ENCODE results near the gene RANGAP1. TPM values are rescaled to one million over a fixed set of nuclear protein-coding genes. Genes with fewer than 3 reads are reported as not detected.
"Not testable (repeated sequence)": the region's sequence is repeated elsewhere in the genome, so short reads cannot be mapped to it uniquely, and the experiment has no call there.

The RANGAP1 gene
- total RNA-seq, 1 experiment from 2014 or later = 177 TPM

DNA sequence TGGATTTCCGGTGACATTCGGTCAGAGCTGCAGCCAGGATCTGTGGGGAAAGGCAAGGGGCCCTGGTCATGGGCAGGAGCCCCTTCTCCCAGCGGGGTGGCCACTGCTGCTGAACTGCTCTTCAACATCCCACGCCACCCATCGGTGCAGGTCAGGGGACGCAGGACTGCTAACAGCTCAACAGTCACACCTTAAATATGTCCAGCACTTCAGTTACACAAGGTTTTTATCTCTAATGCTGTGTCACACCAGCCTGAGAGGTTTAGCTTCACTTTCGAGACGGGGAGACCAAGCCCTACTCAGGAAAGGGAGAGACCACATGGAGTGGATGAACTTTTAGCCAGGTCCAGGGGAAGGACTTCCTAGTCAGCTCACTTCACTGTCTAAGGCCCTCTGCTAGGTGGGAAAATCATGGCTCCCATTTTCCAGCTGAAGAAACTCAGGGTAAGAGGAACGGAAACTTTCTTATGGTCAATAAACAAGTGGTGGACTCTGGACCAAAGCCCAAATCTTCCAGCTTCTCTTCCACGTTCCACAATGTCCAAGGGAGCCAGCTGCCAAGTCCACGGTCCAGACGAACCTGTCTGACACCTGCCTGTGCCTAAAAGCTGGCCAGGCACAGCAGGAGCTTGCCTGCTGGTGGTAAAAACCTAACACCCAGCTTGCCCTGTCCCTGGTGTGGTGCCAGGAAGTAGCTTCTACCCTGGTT lies 24.3 kb downstream of the RANGAP1 start:
- Histone ChIP-seq H3K27me3 (replicated peaks; ENCODE audit: insufficient read depth, low read depth, low read length, poor library complexity) (no peaks in the 10 kb centered on the region), H3K36me3 (ENCODE audit: insufficient read depth, low read length, poor library complexity, severe bottlenecking) (peaks cover 92% of the 10 kb centered on the region), H3K4me1 (ENCODE audit: insufficient read depth, low read length, poor library complexity, severe bottlenecking) (no peaks in the 10 kb centered on the region), H3K27ac (ENCODE audit: low read depth, low read length, poor library complexity, severe bottlenecking) (no peak overlapping the region), H3K4me3 (ENCODE audit: low read depth, low read length, poor library complexity, severe bottlenecking) (no peak overlapping the region), H3K9me3 (ENCODE audit: low read depth, low read length, poor library complexity, severe bottlenecking) (no peaks in the 10 kb centered on the region)
- intact Hi-C loops (cut with micrococcal nuclease; ENCODE audit: unreplicated experiment) = no loop called here
- no peak for TF ChIP-seq EZH2 (IDR thresholded peaks at IDR 0.05; ENCODE audit: borderline replicate concordance, low read depth, low read length, poor library complexity, severe bottlenecking)
- TF ChIP-seq, protein P1, sequence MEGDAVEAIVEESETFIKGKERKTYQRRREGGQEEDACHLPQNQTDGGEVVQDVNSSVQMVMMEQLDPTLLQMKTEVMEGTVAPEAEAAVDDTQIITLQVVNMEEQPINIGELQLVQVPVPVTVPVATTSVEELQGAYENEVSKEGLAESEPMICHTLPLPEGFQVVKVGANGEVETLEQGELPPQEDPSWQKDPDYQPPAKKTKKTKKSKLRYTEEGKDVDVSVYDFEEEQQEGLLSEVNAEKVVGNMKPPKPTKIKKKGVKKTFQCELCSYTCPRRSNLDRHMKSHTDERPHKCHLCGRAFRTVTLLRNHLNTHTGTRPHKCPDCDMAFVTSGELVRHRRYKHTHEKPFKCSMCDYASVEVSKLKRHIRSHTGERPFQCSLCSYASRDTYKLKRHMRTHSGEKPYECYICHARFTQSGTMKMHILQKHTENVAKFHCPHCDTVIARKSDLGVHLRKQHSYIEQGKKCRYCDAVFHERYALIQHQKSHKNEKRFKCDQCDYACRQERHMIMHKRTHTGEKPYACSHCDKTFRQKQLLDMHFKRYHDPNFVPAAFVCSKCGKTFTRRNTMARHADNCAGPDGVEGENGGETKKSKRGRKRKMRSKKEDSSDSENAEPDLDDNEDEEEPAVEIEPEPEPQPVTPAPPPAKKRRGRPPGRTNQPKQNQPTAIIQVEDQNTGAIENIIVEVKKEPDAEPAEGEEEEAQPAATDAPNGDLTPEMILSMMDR (conservative IDR thresholded peaks at IDR 0.05; ENCODE audit: low read depth, low read length) = no peak
- ChIA-PET POLR2A (ENCODE audit: low non-redundant PET) (no interaction called here), CTCF (no interaction called here)
- no TSS peak for BruUV-seq (replicated peaks)
- no peak for DNase-seq (ENCODE audit: low spot score)

- Histone ChIP-seq H3K27ac (ENCODE audit: low read depth, low read length, poor library complexity, severe bottlenecking) (no peak overlapping the region), H3K27me3 (replicated peaks; ENCODE audit: insufficient read depth, low read depth, low read length, poor library complexity) (no peaks in the 10 kb centered on the region), H3K4me3 (ENCODE audit: low read depth, low read length, poor library complexity, severe bottlenecking) (no peak overlapping the region), H3K9me3 (ENCODE audit: low read depth, low read length, poor library complexity, severe bottlenecking) (no peaks in the 10 kb centered on the region), H3K36me3 (ENCODE audit: insufficient read depth, low read length, poor library complexity, severe bottlenecking) (peaks cover 93% of the 10 kb centered on the region), H3K4me1 (ENCODE audit: insufficient read depth, low read length, poor library complexity, severe bottlenecking) (no peaks in the 10 kb centered on the region)
- no TSS peak for BruUV-seq (replicated peaks)
- POLR2A ChIA-PET (ENCODE audit: low non-redundant PET) = no interaction called here
- no peak for TF ChIP-seq EZH2 (IDR thresholded peaks at IDR 0.05; ENCODE audit: borderline replicate concordance, low read depth, low read length, poor library complexity, severe bottlenecking)
- TF ChIP-seq, protein P1 (conservative IDR thresholded peaks at IDR 0.05; ENCODE audit: low read depth, low read length) = no peak
- intact Hi-C loops (cut with micrococcal nuclease; ENCODE audit: unreplicated experiment) = no loop called here
- CTCF ChIA-PET = no interaction called here
- no peak for DNase-seq (ENCODE audit: low spot score)
These were observed 25.1 kb downstream of the RANGAP1 start for GRCh38 chr22:41260871-41261270.

DNA sequence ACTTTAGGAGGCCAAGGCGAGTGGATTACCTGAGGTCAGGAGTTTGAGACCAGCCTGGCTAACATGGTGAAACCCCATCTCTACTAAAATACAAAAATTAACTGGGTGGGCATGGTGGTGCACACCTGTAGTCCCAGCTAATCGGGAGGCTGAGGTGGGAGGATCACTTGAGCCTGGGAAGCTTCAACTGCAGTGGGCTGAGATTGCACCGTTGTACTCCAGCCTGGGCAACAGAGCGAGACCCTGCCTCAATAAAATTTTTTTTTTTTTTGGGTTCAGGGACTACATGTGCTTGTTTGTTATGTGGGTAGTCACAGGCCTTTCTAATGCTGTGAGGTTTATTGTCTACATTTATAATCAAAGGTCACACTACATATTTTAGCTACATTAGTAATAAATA lies 26.2 kb downstream of the RANGAP1 start:
- intact Hi-C loops (cut with micrococcal nuclease; ENCODE audit: unreplicated experiment); H3K27me3 ChIP-seq (replicated peaks; ENCODE audit: insufficient read depth, low read depth, low read length, poor library complexity); H3K9me3 ChIP-seq (ENCODE audit: low read depth, low read length, poor library complexity, severe bottlenecking); DNase-seq (ENCODE audit: low spot score); BruUV-seq (replicated peaks); H3K4me3 ChIP-seq (ENCODE audit: low read depth, low read length, poor library complexity, severe bottlenecking); H3K4me1 ChIP-seq (ENCODE audit: insufficient read depth, low read length, poor library complexity, severe bottlenecking); CTCF ChIA-PET; POLR2A ChIA-PET (ENCODE audit: low non-redundant PET); H3K27ac ChIP-seq (ENCODE audit: low read depth, low read length, poor library complexity, severe bottlenecking): not testable (repeated sequence)
- H3K36me3 ChIP-seq (ENCODE audit: insufficient read depth, low read length, poor library complexity, severe bottlenecking) = peaks cover 93% of the 10 kb centered on the region

- Histone ChIP-seq H3K9me3 (ENCODE audit: low read depth, low read length, poor library complexity, severe bottlenecking) (no peaks in the 10 kb centered on the region), H3K4me1 (ENCODE audit: insufficient read depth, low read length, poor library complexity, severe bottlenecking) (no peaks in the 10 kb centered on the region), H3K27ac (ENCODE audit: low read depth, low read length, poor library complexity, severe bottlenecking) (no peak overlapping the region), H3K4me3 (ENCODE audit: low read depth, low read length, poor library complexity, severe bottlenecking) (no peak overlapping the region), H3K36me3 (ENCODE audit: insufficient read depth, low read length, poor library complexity, severe bottlenecking) (peaks cover 91% of the 10 kb centered on the region), H3K27me3 (replicated peaks; ENCODE audit: insufficient read depth, low read depth, low read length, poor library complexity) (no peaks in the 10 kb centered on the region)
- DNase-seq (ENCODE audit: low spot score) = no peak
- no TSS peak for BruUV-seq (replicated peaks)
- ChIA-PET POLR2A (ENCODE audit: low non-redundant PET) (no interaction called here), CTCF (no interaction called here)
- intact Hi-C loops (cut with micrococcal nuclease; ENCODE audit: unreplicated experiment) = no loop called here
- TF ChIP-seq, protein P1 (conservative IDR thresholded peaks at IDR 0.05; ENCODE audit: low read depth, low read length) = no peak
- TF ChIP-seq EZH2 (IDR thresholded peaks at IDR 0.05; ENCODE audit: borderline replicate concordance, low read depth, low read length, poor library complexity, severe bottlenecking) = no peak
These were observed 28.3 kb downstream of the RANGAP1 start for GRCh38 chr22:41257696-41258095.
